Suprapubic skin (tissue), 4 donors: ENCODE data around the gene ELMOD1.

Source experiments
- POLR2A ChIP-seq, 2 donors: fragments of 450-650 bp; IDR thresholded peaks; one replicate each; pipeline ENCODE4 v1.6.1; 2017; ENCODE audit warnings: antibody characterized with exemption in 2 of 2, mild to moderate bottlenecking in 2 of 2, moderate library complexity in 2 of 2
- POLR2AphosphoS5 ChIP-seq, 3 donors: sonication (generic); formaldehyde crosslinking; IDR thresholded peaks; one replicate each; pipeline ENCODE4 v1.6.1; 2017; ENCODE audit warnings: antibody characterized with exemption in 3 of 3
- TF ChIP-seq, protein P1 (sequence below), 2 donors: fragments of 200-600 bp in 1 of 2; fragments of 450-650 bp in 1 of 2; sonication (generic) in 1 of 2; IDR thresholded peaks; one replicate each; pipeline ENCODE4 v1.5.1; 2016 to 2019; ENCODE audit warnings: antibody characterized with exemption in 2 of 2, mild to moderate bottlenecking in 1 of 2, moderate library complexity in 1 of 2

DNA sequence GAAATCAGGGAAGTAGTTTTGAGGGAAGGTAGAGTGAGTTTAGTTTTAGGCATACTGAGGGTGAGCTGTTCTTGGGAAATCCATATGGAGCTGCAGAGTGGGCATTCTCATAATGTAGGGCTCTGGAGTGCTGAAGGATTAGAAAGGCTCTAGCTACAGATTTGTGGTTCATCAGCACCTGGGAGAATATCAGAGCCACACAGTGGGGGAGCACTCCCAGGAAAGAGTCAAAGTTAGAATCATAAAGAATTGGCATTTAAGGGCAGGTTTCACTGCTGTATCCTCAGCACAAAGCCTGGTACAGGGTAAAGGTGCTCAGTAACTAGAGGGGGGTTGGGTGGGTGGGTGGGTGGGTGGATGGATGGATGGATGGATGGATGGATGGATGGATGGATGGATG lies 68.4 kb downstream of the ELMOD1 start:
- TF ChIP-seq, protein P1, sequence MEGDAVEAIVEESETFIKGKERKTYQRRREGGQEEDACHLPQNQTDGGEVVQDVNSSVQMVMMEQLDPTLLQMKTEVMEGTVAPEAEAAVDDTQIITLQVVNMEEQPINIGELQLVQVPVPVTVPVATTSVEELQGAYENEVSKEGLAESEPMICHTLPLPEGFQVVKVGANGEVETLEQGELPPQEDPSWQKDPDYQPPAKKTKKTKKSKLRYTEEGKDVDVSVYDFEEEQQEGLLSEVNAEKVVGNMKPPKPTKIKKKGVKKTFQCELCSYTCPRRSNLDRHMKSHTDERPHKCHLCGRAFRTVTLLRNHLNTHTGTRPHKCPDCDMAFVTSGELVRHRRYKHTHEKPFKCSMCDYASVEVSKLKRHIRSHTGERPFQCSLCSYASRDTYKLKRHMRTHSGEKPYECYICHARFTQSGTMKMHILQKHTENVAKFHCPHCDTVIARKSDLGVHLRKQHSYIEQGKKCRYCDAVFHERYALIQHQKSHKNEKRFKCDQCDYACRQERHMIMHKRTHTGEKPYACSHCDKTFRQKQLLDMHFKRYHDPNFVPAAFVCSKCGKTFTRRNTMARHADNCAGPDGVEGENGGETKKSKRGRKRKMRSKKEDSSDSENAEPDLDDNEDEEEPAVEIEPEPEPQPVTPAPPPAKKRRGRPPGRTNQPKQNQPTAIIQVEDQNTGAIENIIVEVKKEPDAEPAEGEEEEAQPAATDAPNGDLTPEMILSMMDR (IDR thresholded peaks at IDR 0.05) = no peak
- no peak for TF ChIP-seq POLR2A (IDR thresholded peaks at IDR 0.05)
- TF ChIP-seq POLR2AphosphoS5 (IDR thresholded peaks at IDR 0.05) = no peak
